H1 (cell line): ENCODE data around the gene TBCB. TPM values are rescaled to one million over a fixed set of nuclear protein-coding genes. Genes with fewer than 3 reads are reported as not detected.

Experiments used
- ASH2L ChIP-seq: fragments of 200-600, 300-600 bp; sonication (generic); IDR thresholded peaks from one replicate; pipeline ENCODE4 v1.7.1; 2017; ENCODE audit warnings: low read length
- ATF3 ChIP-seq: IDR thresholded peaks from 2 replicates; pipeline ENCODE4 v1.6.1; 2011; ENCODE audit warnings: low read depth, mild to moderate bottlenecking, low read length; ENCODE audit not compliant: insufficient read depth
- BRCA1 ChIP-seq: IDR thresholded peaks from 2 replicates; pipeline ENCODE4 v1.6.1; 2012; ENCODE audit warnings: low read depth, low read length, improper control_type of control experiment
- CBX8 ChIP-seq: fragments of 300-800, 300-1000 bp; sonication (generic); IDR thresholded peaks from 2 replicates; pipeline ENCODE4 v1.7.1; 2016; ENCODE audit warnings: low read depth, low read length, borderline replicate concordance
- CHD2 ChIP-seq: IDR thresholded peaks from 2 replicates; pipeline ENCODE4 v1.6.1; 2012; ENCODE audit warnings: low read length, improper control_type of control experiment
- CREB1 ChIP-seq: IDR thresholded peaks from 2 replicates; pipeline ENCODE4 v1.6.1; 2012; ENCODE audit warnings: inconsistent platforms
- CTCF ChIP-seq, 3 experiments: IDR thresholded peaks; 1 replicate in 2 of 3; 2 replicates in 1 of 3; pipeline versions ENCODE4 v1.5.1 to v1.6.1; 2011; ENCODE audit warnings: low read length in 3 of 3, mild to moderate bottlenecking in 3 of 3, inconsistent platforms in 2 of 3, low read depth in 1 of 3, moderate library complexity in 1 of 3; ENCODE audit not compliant: insufficient read depth in 1 of 3; ENCODE audit errors: control extremely low read depth in 1 of 3
- EGR1 ChIP-seq: IDR thresholded peaks from 2 replicates; pipeline ENCODE4 v1.6.1; 2011; ENCODE audit warnings: low read depth, low read length, borderline replicate concordance
- EZH2 ChIP-seq: fragments of 200-600 bp; sonication (generic); IDR thresholded peaks from 2 replicates; pipeline ENCODE4 v1.7.1; 2012; ENCODE audit warnings: low read depth, mild to moderate bottlenecking, moderate library complexity, low read length, inconsistent platforms; ENCODE audit not compliant: severe bottlenecking
- GABPA ChIP-seq: IDR thresholded peaks from 2 replicates; pipeline ENCODE4 v1.6.1; 2011; ENCODE audit warnings: mild to moderate bottlenecking, low read length, moderate library complexity, borderline replicate concordance; ENCODE audit not compliant: insufficient read depth
- HDAC2 ChIP-seq, 2 experiments: fragments of 300-600 bp in 1 of 2; sonication (generic) in 1 of 2; IDR thresholded peaks; 2 replicates each; pipeline ENCODE4 v1.6.1; 2011 to 2012; ENCODE audit warnings: low read depth in 2 of 2, low read length in 2 of 2, mild to moderate bottlenecking in 2 of 2, moderate library complexity in 2 of 2, borderline replicate concordance in 1 of 2, inconsistent platforms in 1 of 2
- HDAC6 ChIP-seq: IDR thresholded peaks from one replicate; pipeline ENCODE4 v1.7.1; 2012; ENCODE audit warnings: low read depth, mild to moderate bottlenecking, inconsistent platforms, low read length, moderate library complexity
- JUN ChIP-seq: IDR thresholded peaks from 2 replicates; pipeline ENCODE4 v1.6.1; 2011; ENCODE audit warnings: low read depth, mild to moderate bottlenecking, improper control_type of control experiment, low read length
- PHF8 ChIP-seq: fragments of 200-600 bp; sonication (generic); conservative IDR thresholded peaks from 2 replicates; pipeline ENCODE4 v1.7.1; 2012; ENCODE audit warnings: low read depth, mild to moderate bottlenecking, inconsistent platforms, low read length, moderate library complexity
- RAD21 ChIP-seq, 2 experiments: IDR thresholded peaks in 1 of 2; conservative IDR thresholded peaks in 1 of 2; 2 replicates each; pipeline ENCODE4 v1.6.1; 2011; ENCODE audit warnings: low read depth in 2 of 2, low read length in 2 of 2, improper control_type of control experiment in 1 of 2, inconsistent platforms in 1 of 2, mild to moderate bottlenecking in 1 of 2, moderate library complexity in 1 of 2
- SP2 ChIP-seq: IDR thresholded peaks from 2 replicates; pipeline ENCODE4 v1.6.1; 2012; ENCODE audit warnings: mild to moderate bottlenecking, low read length, inconsistent platforms
- SP4 ChIP-seq: IDR thresholded peaks from 2 replicates; pipeline ENCODE4 v1.6.1; 2012; ENCODE audit warnings: low read length, inconsistent platforms
- SRF ChIP-seq: IDR thresholded peaks from 2 replicates; pipeline ENCODE4 v1.6.1; 2011; ENCODE audit warnings: mild to moderate bottlenecking, low read depth, low read length, moderate library complexity
- SUZ12 ChIP-seq: fragments of 200-600 bp; sonication (generic); IDR thresholded peaks from 2 replicates; pipeline ENCODE4 v1.6.1; 2012; ENCODE audit warnings: mild to moderate bottlenecking, inconsistent platforms, low read length, moderate library complexity, mixed read lengths
- TAF1 ChIP-seq: IDR thresholded peaks from 2 replicates; pipeline ENCODE4 v1.6.1; 2011; ENCODE audit warnings: mild to moderate bottlenecking, low read depth, low read length
- TCF12 ChIP-seq: IDR thresholded peaks from 2 replicates; pipeline ENCODE4 v1.6.1; 2011; ENCODE audit warnings: low read depth, mild to moderate bottlenecking, low read length
- polyA plus RNA-seq, 7 experiments: library from polyadenylated mRNA; depleted of rRNA in 3 of 7; stranded (reverse) in 5 of 7; unstranded in 2 of 7; fragments of >200 nt in 5 of 7; fragments of 200-250 nt in 2 of 7; gene quantifications; 1 replicate in 5 of 7; 2 replicates in 1 of 7; 4 replicates in 1 of 7; pipeline versions ENCODE4 v1.2.1 to v1.2.3, GENCODE V29; 2011 to 2013; ENCODE audit warnings: missing spikeins in 2 of 7, mixed read lengths in 2 of 7
- total RNA-seq: library from RNA; stranded (reverse); fragmentation: NEBNext Ultra II Directional; extraction: Animal tissue kit (Norgen Biotek cat#: 25700); gene quantifications from 2 replicates; pipeline ENCODE4 v1.2.1, GENCODE V29; 2021

The TBCB gene
- total and polyA plus RNA-seq, 2 of the 8 experiments (the other 6 are each of a cell fraction or from before 2014, with no cell fraction given): 153 to 286 TPM

GRCh38 chr19:36114721-36115452 is 381 bp upstream of the TBCB start, which contains the start of gene POLR2I (continued):
- TF ChIP-seq GABPA: no peak
- TF ChIP-seq TCF12: 0 out of 2 replicates have a peak, but pooled peaks have one; percentile 32
- no peak for TF ChIP-seq JUN
- TF ChIP-seq SP4: peak; percentile 84; the same call in 1 of the 2 replicates
- no peak for TF ChIP-seq SRF
- TF ChIP-seq EZH2: no peak
- TF ChIP-seq ATF3: no peak
- peak; percentile 65; the same call in 1 of the 2 replicates for TF ChIP-seq CREB1
- TF ChIP-seq PHF8: peak; percentile 59
- TF ChIP-seq EGR1: no peak
- TF ChIP-seq ASH2L: peak; percentile 79
- TF ChIP-seq CTCF (IDR thresholded peaks at IDR 0.05; ENCODE audit: control extremely low read depth in 1 of 3, insufficient read depth in 1 of 3, low read depth in 1 of 3, low read length in 3 of 3): no peak
- no peak; a peak in 1 of 4 replicates for TF ChIP-seq HDAC2 (IDR thresholded peaks at IDR 0.05; ENCODE audit: borderline replicate concordance in 1 of 2, low read depth in 2 of 2, low read length in 2 of 2)
- peak; percentile 82 for TF ChIP-seq CHD2
- no peak for TF ChIP-seq HDAC6
- no peak for TF ChIP-seq BRCA1
- no peak for TF ChIP-seq RAD21 (IDR thresholded peaks at IDR 0.05 in 1 of 2, conservative IDR thresholded peaks at IDR 0.05 in 1 of 2; ENCODE audit: low read depth in 2 of 2, low read length in 2 of 2)
- TF ChIP-seq CBX8: no peak
- peak; percentile 70 for TF ChIP-seq TAF1
- no peak for TF ChIP-seq SUZ12
- peak; percentile 15; the same call in 1 of the 2 replicates for TF ChIP-seq SP2
